ENCODE measurements around the gene RGS3. TPM values are rescaled to one million over a fixed set of nuclear protein-coding genes. Genes with fewer than 3 reads are reported as not detected.

The RGS3 gene
- total RNA-seq, 1 donor from 2014 or later, result 29.9 TPM

DNA sequence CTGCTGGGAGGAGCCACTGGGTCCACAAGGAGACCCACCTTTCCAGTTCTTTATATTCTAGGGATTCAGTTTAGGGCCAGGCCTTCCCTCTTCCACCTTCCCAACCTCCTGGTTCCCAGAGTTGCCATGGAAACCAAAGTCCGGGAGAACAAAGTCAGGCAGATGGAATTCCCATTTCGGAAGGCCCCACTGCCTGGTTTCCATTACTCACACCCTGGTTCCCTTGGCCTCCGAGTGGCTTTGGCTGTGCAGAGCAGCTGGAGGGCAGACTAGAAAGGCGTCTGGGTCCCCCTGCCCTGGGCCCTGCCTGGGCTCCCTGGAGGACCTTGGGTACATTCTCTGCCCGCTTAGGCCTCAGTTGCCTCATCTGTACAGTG, 136.1 kb downstream of the RGS3 start:
- H3K4me3 Mint-ChIP-seq, result no peak overlapping the region
- H3K4me1 Mint-ChIP-seq (ENCODE audit: unreplicated experiment), result peaks cover 57% of the 10 kb centered on the region
- no peak overlapping the region for H3K27ac Mint-ChIP-seq
- TF ChIP-seq, protein P1, sequence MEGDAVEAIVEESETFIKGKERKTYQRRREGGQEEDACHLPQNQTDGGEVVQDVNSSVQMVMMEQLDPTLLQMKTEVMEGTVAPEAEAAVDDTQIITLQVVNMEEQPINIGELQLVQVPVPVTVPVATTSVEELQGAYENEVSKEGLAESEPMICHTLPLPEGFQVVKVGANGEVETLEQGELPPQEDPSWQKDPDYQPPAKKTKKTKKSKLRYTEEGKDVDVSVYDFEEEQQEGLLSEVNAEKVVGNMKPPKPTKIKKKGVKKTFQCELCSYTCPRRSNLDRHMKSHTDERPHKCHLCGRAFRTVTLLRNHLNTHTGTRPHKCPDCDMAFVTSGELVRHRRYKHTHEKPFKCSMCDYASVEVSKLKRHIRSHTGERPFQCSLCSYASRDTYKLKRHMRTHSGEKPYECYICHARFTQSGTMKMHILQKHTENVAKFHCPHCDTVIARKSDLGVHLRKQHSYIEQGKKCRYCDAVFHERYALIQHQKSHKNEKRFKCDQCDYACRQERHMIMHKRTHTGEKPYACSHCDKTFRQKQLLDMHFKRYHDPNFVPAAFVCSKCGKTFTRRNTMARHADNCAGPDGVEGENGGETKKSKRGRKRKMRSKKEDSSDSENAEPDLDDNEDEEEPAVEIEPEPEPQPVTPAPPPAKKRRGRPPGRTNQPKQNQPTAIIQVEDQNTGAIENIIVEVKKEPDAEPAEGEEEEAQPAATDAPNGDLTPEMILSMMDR (conservative IDR thresholded peaks at IDR 0.05), result no peak
- no peaks in the 10 kb centered on the region for H3K9me3 Mint-ChIP-seq
- H3K27me3 Mint-ChIP-seq, result no peaks in the 10 kb centered on the region
- DNase-seq (ENCODE audit: extremely low spot score, unreplicated experiment), result no peak
- H3K36me3 Mint-ChIP-seq, result no peaks in the 10 kb centered on the region

GRCh38 chr9:113600023-113600823, 136.7 kb downstream of the RGS3 start:
- H3K27ac Mint-ChIP-seq, result no peak overlapping the region
- DNase-seq (ENCODE audit: extremely low spot score, unreplicated experiment), result no peak
- no peak overlapping the region for H3K4me3 Mint-ChIP-seq
- H3K9me3 Mint-ChIP-seq, result no peaks in the 10 kb centered on the region
- H3K36me3 Mint-ChIP-seq, result no peaks in the 10 kb centered on the region
- H3K27me3 Mint-ChIP-seq, result no peaks in the 10 kb centered on the region
- TF ChIP-seq, protein P1 (conservative IDR thresholded peaks at IDR 0.05), result no peak
- peaks cover 57% of the 10 kb centered on the region for H3K4me1 Mint-ChIP-seq (ENCODE audit: unreplicated experiment)

- peak overlapping the region; percentile 36 for H3K27ac Mint-ChIP-seq
These were observed 137.5 kb downstream of the RGS3 start for GRCh38 chr9:113600871-113601614.

GRCh38 chr9:113601656-113602055, 138.1 kb downstream of the RGS3 start:
- DNase-seq (ENCODE audit: extremely low spot score, unreplicated experiment), result no peak
- H3K27ac Mint-ChIP-seq, result peak overlapping the region; percentile 36
- no peaks in the 10 kb centered on the region for H3K27me3 Mint-ChIP-seq
- H3K9me3 Mint-ChIP-seq, result no peaks in the 10 kb centered on the region
- H3K4me1 Mint-ChIP-seq (ENCODE audit: unreplicated experiment), result peaks cover 48% of the 10 kb centered on the region
- H3K36me3 Mint-ChIP-seq, result no peaks in the 10 kb centered on the region
- peak overlapping the region; percentile 43 for H3K4me3 Mint-ChIP-seq
- TF ChIP-seq, protein P1 (conservative IDR thresholded peaks at IDR 0.05), result no peak

More at GRCh38 chr9:113600871-113601614, 137.5 kb downstream of the RGS3 start:
- H3K4me1 Mint-ChIP-seq (ENCODE audit: unreplicated experiment), result peaks cover 52% of the 10 kb centered on the region
- no peaks in the 10 kb centered on the region for H3K36me3 Mint-ChIP-seq
- TF ChIP-seq, protein P1 (conservative IDR thresholded peaks at IDR 0.05), result no peak
- H3K27me3 Mint-ChIP-seq, result no peaks in the 10 kb centered on the region
- H3K9me3 Mint-ChIP-seq, result no peaks in the 10 kb centered on the region
- peak overlapping the region; percentile 43 for H3K4me3 Mint-ChIP-seq
- no peak for DNase-seq (ENCODE audit: extremely low spot score, unreplicated experiment)

GRCh38 chr9:113602126-113603047, 138.9 kb downstream of the RGS3 start:
- H3K4me1 Mint-ChIP-seq (ENCODE audit: unreplicated experiment), result peaks cover 46% of the 10 kb centered on the region
- TF ChIP-seq, protein P1 (conservative IDR thresholded peaks at IDR 0.05), result no peak
- H3K27me3 Mint-ChIP-seq, result no peaks in the 10 kb centered on the region
- no peaks in the 10 kb centered on the region for H3K9me3 Mint-ChIP-seq
- no peak overlapping the region for H3K4me3 Mint-ChIP-seq
- no peak overlapping the region for H3K27ac Mint-ChIP-seq
- DNase-seq (ENCODE audit: extremely low spot score, unreplicated experiment), result no peak
- no peaks in the 10 kb centered on the region for H3K36me3 Mint-ChIP-seq
